HG02571 (cell line): ENCODE data around the gene IL4.
A peak's percentile ranks its signal among the peaks of the same experiment; 100 is the strongest.

ENCODE experiments used
- ATAC-seq: cut with Tn5 transposase; IDR thresholded peaks from one replicate; pipeline ENCODE4 v1.9.1; 2021; ENCODE audit warnings: mild to moderate bottlenecking, moderate library complexity; ENCODE audit not compliant: unreplicated experiment

The IL4 gene

DNA sequence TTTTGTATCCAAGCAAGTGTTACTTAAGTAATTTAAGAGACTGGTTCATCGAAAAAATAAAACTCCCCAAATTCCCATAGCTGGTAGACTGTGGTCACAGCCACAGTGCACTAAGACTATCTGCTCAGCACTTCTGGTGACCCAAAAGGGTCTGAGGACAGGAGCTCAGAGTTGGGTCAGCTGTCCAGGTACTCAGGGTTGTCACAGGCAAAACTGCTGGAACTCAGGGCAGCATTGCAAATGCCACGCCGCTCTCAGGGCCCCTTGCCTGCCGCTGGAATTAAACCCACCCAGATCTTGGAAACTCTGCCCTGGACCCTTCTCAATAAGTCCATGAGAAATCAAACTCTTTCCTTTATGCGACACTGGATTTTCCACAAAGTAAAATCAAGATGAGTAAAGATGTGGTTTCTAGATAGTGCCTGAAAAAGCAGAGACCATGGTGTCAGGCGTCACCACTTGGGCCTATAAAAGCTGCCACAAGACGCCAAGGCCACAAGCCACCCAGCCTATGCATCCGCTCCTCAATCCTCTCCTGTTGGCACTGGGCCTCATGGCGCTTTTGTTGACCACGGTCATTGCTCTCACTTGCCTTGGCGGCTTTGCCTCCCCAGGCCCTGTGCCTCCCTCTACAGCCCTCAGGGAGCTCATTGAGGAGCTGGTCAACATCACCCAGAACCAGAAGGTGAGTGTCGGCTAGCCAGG, 16.0 kb upstream of the IL4 start, which contains the start of gene IL13:
TSS of gene IL13 (plus strand) at position 498 of the 705 bp plus-strand sequence. CDS start at position 512, 14 bp downstream.
- ATAC-seq, result no peak

DNA sequence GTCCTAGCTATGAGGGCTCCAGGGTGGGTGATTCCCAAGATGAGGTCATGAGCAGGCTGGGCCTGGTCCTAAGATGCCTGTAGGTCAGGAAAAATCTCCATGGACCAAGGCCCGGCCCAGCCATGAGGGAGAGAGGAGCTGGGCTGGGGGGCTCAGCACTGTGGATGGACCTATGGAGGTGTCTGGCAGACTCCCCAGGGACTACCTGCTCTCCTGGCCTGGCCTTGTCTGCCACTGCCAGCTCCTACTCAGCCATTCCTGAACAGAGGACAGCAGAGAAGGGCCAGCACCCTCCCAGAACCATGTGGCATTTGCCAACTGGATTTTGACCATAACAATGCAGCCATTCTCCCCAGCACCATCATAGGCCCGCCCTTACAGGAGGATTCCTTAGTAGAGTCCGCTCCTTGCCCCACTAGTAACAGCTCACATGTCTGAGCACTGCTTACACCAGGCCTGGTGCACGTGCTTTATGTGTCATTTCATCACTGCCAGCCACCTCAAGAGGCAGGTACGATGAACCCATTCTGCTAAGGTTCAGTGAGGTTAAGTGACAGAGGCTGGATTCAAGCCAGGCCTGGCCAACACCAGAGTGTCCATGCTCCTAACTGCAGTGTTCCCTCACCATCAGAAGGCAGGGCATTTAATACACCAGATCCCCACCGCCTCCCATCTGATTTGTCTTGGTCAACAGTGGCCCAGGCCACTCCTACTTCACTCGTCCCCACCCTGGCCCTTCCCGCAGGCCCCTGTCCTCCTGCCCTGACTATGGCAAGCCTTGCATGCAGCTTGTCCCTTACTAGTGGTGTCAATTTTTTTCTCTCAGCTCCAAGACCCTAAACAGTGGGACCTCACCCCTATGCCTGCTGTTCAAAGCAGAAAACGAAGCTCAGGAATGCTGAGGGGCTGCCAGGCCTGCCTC, 15.1 kb upstream of the IL4 start:
- no peak for ATAC-seq

DNA sequence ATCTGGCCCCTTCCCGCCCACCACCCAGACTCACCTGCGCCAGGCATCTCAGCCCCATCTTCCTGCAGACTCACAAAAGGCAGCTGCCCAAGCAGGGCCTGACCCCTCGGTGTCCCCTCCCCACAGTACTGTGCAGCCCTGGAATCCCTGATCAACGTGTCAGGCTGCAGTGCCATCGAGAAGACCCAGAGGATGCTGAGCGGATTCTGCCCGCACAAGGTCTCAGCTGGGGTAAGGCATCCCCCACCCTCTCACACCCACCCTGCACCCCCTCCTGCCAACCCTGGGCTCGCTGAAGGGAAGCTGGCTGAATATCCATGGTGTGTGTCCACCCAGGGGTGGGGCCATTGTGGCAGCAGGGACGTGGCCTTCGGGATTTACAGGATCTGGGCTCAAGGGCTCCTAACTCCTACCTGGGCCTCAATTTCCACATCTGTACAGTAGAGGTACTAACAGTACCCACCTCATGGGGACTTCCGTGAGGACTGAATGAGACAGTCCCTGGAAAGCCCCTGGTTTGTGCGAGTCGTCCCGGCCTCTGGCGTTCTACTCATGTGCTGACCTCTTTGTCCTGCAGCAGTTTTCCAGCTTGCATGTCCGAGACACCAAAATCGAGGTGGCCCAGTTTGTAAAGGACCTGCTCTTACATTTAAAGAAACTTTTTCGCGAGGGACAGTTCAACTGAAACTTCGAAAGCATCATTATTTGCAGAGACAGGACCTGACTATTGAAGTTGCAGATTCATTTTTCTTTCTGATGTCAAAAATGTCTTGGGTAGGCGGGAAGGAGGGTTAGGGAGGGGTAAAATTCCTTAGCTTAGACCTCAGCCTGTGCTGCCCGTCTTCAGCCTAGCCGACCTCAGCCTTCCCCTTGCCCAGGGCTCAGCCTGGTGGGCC, 13.9 kb upstream of the IL4 start:
- ATAC-seq, result no peak

DNA sequence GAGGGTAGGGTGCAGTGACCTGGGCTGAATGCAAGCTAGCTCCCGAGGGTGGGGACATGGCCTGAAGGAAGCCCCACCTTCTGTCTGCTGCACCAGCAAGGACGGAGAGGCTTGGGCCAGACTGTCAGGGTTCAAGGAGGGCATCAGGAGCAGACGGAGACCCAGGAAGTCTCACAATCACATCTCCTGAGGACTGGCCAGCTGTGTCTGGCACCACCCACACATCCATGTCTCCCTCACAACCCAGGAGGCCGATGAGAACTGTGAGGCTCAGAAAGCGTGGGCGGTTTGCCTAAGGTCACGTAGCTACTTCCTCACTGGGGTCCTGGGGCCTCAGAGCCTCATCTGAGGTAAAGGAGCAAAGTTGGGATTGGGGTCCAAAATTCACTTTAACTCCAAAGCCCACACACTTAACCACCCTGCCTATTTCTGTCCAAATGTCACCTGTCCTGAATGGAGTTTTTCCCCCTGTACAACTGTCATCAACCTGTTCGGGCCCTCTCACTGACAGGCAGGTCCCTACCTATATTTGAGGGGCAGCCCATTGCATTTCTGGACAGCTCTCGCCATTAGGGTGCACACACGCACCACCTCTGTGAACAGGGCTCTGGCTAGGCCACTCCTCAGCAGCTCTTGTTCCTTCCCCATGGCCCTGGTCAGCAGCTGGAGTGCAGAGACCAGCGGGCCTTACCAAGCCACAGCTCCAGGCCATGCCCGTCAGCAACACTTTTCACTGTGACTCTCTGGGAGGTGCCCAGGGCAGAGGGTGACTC, 12.4 kb upstream of the IL4 start:
- no peak for ATAC-seq

DNA sequence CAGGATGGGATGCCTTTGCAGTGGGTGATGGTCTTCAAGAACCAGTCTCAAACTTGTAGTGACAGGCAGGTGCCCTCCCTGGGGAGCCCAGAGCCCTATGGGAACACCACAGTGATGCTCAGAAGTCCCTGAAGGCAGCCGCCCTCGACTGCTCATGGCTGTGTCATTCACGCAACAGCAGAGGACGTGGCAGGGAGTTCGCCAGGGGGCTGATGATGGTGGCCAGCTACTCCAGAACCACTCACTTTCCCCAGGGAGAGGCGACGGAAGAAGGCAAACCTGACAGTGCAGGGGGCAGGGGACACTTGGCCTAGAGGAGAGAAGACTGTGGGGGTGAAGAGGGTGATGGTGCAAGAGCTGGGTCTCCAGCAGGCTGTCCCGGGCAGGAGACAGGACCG, 11.8 kb upstream of the IL4 start:
- no peak for ATAC-seq

DNA sequence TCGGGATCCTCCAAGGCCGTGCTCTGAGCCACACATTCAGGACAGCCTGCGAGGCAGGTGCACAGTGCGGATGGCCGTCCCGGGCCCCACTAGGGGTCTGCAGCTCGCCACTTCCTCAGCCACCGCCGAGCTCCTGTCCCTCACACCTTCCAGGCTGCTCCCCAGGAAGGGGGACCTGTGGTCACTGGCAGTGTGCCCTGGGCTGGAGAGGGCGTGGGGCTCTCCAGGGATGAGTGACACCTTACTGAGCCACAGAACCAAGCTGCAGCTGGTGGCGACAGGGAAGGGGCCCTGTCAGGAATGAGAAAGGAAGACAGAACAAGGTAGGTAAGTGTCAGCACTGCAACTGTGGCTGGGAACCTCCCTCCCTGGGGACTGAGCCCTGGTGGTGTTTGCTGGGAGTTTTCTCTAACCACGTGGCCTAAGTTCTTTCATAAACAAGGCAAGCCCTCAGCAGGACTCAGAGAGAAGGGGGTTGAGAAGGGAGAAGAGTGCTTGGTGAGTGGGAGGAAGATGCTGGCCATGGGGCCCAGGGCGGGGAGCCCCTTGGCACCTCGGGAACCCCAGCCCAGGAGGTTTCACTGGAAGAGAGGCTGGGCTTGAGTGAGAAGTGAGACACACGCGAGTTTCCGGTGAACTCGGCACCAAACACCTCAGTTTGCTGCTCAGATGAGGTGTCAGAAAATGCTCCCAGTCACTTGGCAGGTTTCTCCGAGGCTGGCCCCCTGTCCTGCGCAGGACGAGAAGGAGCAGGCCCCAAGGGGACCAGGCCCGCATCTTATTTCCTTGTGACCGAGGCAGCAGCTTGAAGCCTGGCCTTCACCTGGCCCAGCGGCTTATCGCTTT, 10.6 kb upstream of the IL4 start:
- ATAC-seq, result peak; percentile 47

DNA sequence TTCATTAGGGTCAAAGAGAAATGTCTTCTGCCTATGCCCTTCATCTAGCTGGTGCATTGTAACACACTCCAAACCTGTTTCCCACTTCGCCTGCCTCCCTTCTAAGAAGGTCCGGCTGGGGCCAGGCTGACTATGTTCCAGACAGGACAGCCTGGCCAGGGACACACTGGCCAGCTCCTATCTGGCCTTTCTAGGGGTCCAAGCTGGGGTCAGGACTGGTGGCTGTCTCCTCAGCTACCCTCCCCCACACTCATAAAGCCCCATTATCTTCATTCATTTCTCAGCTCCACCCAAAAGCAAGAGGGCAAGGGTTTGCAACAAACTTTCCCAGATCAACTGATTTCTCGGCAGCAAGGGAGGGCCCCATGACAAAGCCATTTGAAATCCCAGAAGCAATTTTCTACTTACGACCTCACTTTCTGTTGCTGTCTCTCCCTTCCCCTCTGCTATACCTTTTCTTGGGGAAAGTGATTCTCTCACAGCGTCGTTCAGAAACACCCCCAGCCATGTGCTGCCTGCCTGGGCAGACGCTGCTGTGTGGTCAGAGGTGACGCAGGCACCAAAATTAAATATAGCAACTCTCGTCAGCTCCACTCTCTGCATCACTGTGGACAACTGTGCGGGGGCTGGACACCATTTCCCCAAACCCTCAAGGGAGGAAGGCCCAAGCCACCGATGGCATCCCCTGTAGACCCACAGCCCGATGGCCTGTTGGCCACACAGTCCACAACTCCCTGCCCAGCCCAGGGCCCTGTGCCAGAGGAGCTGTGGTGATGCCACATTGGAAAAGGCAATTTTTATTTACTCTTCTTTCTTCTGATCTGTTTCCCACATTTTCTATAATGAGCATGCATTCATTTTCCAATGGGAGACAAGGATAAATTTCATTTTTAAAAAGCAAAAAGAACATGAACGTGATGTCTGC, 9.8 kb upstream of the IL4 start:
- peak; percentile 59 for ATAC-seq

DNA sequence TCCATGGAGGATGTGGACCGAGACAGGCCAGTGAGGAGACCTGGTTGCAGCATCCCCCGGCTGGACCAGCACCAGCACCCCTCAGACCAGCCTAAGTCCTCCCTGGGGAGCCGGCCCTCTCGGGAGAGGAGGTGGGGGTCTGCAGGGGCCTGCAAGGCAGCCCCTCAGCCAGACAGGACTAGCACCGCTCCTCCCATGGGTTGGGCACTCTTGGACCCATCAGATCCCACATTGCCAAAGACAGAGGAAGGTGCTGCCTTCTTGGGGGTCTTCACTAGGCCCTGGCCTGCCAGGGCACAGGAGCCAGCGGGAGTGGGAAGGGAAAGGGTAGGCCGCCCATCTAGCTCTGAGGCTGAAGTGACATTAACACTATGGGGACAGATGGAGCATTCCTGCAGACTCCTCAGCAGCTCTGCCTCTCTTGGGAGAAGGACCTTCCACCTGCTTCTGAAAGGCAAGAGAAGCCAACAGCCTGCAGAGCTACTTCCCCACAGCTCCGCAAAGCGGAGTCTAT, 9.0 kb upstream of the IL4 start:
- no peak for ATAC-seq

DNA sequence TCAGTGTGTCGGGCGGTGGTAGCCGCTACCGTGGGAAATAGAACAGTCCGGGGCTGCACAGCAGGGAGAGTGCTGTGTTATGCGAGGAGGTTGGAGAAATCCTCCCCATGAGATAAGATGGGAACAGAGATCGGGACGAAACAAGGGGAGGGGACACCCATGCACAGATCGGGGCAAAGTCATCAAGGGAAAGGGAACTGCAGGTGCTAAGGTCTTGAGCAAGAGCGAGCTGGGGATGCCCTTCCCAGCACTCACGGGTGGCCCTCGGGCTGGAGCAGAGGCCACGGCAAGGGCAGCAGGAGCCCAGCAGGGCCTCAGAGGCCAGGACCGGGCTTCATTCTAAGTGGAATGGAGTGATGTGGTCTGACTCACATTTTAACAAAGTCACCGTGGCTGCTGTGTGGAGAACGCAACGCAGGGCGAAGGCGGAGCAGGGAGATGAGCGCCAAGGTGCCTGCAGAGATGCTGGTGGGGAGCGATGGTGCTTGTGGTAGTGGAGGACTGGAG, 8.2 kb upstream of the IL4 start:
- no peak for ATAC-seq

DNA sequence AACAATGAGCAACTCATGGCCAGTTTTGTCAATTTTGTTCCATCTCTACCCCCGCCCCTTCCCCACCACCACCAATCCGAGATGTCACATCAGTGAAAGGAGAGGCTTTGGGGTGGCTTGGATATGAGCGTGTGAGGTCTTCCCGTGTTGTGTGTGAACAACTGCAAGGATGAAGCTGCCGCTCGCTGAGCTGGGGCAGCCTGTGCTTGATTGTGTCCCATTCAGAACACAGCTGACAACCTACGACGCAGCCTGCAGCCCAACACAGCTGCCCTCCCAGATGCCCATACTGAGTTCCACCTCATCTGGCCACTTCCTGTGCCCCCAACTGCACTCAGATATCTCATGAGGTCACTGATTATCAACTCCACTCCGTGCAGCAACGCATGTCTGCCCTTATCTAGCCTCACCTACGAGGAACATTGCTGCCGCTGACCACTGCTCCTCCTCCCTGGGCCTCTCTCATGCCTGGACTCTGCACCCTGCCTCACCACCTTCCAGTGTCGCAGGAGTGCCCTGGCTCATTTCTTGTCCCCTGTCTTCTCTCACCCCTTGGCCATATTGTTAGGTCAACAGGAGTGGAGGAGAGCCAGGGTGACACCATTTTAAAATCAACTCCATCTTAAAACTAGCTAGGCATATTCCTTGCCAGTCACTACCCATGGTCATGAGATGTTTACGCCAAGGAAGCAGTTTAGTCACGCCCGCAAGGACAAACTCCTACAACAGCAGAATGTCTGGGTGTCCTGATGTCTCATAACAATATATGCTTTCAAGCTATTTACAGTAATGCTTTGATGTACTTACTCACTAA, 7.3 kb upstream of the IL4 start:
- no peak for ATAC-seq

DNA sequence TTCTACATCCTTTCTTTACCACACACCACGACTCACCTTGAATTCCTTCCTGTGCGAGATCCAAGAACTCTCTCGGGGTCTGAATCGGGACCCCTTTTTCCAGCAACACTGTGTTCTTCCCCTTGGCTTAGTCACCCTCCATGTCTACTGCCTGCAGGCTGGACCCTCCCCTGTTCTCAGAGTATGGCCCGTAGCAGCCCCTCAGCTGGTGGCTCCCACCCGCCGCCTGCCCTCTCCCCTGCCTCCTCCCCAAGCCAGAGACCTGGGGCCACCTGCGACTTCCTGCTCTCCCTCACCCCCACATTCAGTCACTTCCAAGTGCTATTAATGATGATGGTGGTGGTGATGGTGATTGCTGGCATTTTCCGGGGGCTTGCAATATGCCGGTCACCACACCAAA, 6.5 kb upstream of the IL4 start:
- ATAC-seq, result no peak

DNA sequence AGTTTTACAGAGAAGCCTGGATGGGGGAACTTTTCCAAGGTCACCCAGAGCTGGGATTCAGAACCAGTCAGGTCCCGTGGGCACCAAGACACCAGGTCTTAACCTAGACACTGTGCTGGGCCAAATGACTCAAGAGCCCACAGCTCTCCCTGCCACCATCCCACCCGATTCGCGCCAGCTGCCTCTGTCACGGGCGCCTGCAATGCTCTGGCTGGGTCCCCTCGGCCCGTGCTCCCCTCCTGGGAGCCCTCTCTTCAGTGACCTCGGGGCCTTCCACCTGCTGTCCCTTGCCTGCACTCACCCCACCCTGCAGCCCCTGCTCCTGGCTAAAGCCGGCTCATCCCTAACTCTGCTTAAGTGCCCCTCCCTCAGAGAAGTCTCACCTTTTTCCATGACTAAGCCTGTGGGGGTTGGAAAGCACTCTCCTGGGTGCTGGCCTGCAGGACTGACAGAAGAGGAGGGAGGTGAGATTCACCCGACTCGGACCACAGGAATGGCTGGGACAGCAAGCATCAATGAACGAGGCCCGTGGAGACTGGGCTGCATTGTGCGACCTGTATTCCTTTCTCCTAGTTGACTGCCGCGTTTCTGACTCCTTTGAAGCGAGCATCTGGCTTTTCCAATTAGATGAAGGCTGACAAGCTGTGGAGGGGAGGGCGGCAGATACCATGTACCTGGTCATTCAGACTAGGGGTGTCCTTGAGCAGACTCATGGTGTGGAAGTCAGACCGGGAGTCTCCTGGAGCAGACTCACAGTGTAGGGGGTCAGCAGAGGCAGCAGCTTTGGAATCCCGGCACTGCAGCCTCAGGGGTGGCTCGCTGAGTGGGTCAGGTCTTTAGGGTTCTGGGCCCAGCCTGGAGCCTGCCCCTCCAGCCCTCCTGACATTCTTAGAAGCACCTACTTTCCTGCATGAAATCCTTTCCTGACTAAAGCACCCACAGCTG, 5.8 kb upstream of the IL4 start:
- no peak for ATAC-seq

DNA sequence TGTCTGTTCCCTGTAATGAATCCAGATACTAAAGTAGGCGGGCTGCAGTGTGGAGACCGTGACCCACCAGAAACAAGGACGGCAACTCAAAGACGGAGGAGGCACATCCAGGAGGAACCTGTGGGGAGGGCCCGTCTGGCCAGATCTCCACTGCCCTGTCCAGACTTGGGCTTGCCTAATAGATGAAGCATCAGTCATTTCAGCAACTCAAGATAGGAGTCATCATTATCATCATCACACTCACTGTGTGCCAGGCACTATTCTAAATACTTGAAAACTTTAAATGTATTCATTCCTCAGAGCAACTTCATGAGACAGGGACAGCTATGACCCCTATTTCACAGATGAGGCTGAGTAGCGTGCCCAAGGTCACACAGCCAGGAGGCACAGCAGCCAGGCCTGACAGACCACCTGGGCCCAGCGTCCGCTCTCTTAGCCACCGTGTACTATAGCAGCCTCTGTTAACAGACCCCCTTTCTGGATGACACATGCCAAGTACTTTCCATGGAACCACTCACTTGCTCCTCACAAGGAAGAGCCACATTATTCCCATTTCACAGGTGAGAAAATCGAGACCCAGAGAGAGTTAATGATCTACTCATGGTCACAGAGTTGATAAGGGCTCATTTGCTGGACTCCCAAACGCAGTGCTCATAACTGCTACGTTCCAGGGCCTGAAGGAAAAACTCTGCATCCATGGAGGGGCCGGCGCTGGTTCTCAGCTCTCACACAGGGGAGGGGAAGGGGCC, 4.9 kb upstream of the IL4 start:
- no peak for ATAC-seq

DNA sequence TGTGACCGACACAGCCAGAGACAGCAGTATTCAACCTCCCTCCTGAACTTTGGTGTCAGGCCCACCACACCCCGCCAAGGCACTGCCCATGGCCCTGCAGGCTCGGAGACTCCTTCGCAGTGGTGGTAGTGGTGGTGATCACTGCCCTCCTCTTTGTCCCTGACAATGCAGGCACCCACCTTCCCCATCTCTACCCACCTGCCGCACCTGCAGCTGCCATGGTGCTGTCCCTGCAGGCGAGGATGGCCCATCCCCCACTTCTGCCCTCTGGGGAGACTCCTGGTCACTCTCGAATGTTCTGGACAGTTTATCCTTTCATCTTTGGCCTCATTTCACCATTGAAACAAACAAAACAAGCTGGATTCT, 4.4 kb upstream of the IL4 start:
- no peak for ATAC-seq
